GM21390 (cell line): ENCODE results near the gene TBXAS1.

ENCODE experiments used
- ATAC-seq: cut with Tn5 transposase; IDR thresholded peaks from one replicate; pipeline ENCODE4 v1.9.1; 2021; ENCODE audit not compliant: unreplicated experiment

Gene TBXAS1

GRCh38 chr7:139829025-139829774 lies at the start of gene TBXAS1:
Gene TBXAS1 (plus strand): TSS chr7:139829264. CDS start chr7:139829391, 127 bp downstream.
- ATAC-seq: no peak

- ATAC-seq: no peak
These were observed 46.1 kb upstream of the TBXAS1 start for GRCh38 chr7:139782932-139783331.

- no peak for ATAC-seq
These were observed 45.2 kb upstream of the TBXAS1 start for GRCh38 chr7:139783647-139784385.

- no peak for ATAC-seq
These were observed 44.4 kb upstream of the TBXAS1 start for GRCh38 chr7:139784648-139785047.

GRCh38 chr7:139791316-139791715 lies 37.7 kb upstream of the TBXAS1 start:
- no peak for ATAC-seq

GRCh38 chr7:139797607-139798006 lies 31.5 kb upstream of the TBXAS1 start:
- no peak for ATAC-seq

- peak; percentile 82 for ATAC-seq
These were observed 30.8 kb upstream of the TBXAS1 start for GRCh38 chr7:139798221-139798620.

GRCh38 chr7:139798892-139799291 lies 30.2 kb upstream of the TBXAS1 start:
- ATAC-seq: no peak

GRCh38 chr7:139799586-139799985 lies 29.5 kb upstream of the TBXAS1 start:
- no peak for ATAC-seq

- no peak for ATAC-seq
These were observed 24.5 kb upstream of the TBXAS1 start for GRCh38 chr7:139804571-139804970.

- no peak for ATAC-seq
These were observed 22.1 kb upstream of the TBXAS1 start for GRCh38 chr7:139807009-139807408.

GRCh38 chr7:139808427-139808826 lies 20.6 kb upstream of the TBXAS1 start:
- no peak for ATAC-seq

- ATAC-seq: no peak
These were observed 20.1 kb upstream of the TBXAS1 start for GRCh38 chr7:139808846-139809442.

- no peak for ATAC-seq
These were observed 18.0 kb upstream of the TBXAS1 start for GRCh38 chr7:139811066-139811465.

GRCh38 chr7:139813151-139813550 lies 15.9 kb upstream of the TBXAS1 start:
- no peak for ATAC-seq

GRCh38 chr7:139813689-139814088 lies 15.4 kb upstream of the TBXAS1 start:
- ATAC-seq: no peak

- no peak for ATAC-seq
These were observed 11.8 kb upstream of the TBXAS1 start for GRCh38 chr7:139817249-139817648.

GRCh38 chr7:139820089-139820488 lies 9.0 kb upstream of the TBXAS1 start:
- no peak for ATAC-seq

GRCh38 chr7:139821349-139822105 lies 7.5 kb upstream of the TBXAS1 start:
- no peak for ATAC-seq

GRCh38 chr7:139822855-139823254 lies 6.2 kb upstream of the TBXAS1 start:
- no peak for ATAC-seq

- ATAC-seq: no peak
These were observed 5.0 kb upstream of the TBXAS1 start for GRCh38 chr7:139823959-139824521.
